ENCODE measurements around the gene GALNT5.

DNA sequence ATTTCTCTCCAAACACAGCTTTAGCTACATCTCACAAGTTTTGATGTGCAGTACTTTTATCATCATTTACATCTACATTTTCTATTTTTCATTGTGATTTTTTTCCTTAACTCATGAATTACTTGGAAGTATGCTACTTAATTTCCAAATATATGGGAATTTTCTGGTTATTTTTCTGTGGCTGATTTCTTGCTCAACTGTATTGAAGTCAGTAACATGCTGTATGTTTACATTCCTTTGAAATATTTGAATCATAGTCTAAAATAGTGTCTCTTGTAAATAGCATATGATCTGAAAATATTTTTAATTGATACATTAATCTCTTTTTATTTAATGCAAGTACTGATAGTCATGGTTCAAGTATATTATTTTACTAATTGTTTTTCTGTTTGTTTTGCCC, 26.0 kb upstream of the GALNT5 start:
- TF ChIP-seq CTCF (IDR thresholded peaks at IDR 0.05; ENCODE audit: insufficient read depth, low read depth, low read length) (no peak), EZH2 (IDR thresholded peaks at IDR 0.05; ENCODE audit: insufficient read depth, low read length) (no peak)
